HG02938 (cell line): Measurements from ENCODE around the gene RGP1.

Experiments
- ATAC-seq: cut with Tn5 transposase; IDR thresholded peaks from one replicate; pipeline ENCODE4 v1.9.1; 2021; ENCODE audit warnings: mild to moderate bottlenecking, moderate library complexity; ENCODE audit not compliant: unreplicated experiment

Gene RGP1

DNA sequence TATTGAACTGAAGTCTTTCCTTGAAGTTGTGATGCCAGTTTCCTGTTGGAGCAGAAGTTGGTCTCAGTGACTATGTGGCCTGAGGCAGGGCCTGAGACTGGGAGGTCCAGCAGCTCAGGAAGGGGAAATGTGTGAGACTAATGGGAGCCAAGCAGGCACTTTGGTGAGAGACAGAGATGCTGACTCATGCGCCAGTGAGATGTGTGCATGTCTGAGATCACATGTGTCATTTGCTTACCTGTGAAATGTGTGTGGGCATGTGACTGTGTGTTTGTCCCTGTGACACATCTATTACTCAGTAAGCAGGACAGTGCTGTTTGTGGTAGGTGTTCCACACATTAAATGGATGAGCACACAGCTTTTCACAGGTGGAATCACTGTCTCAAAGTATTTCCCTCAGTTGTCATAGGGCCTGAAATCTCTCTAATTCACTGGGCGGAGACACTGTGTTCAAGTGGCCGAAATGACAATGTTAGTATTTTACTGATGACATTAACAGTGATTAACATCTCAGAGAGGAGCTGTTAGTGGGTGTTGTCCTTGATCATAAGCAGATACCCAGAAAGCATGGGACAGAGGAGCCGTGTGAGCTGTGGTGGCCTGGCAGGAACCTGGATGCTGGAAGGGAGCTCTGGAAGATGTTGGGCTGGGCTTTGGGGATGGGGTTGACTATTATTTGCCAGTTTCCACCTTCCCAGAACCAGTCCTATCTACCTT lies 49.7 kb downstream of the RGP1 start:
- no peak for ATAC-seq

DNA sequence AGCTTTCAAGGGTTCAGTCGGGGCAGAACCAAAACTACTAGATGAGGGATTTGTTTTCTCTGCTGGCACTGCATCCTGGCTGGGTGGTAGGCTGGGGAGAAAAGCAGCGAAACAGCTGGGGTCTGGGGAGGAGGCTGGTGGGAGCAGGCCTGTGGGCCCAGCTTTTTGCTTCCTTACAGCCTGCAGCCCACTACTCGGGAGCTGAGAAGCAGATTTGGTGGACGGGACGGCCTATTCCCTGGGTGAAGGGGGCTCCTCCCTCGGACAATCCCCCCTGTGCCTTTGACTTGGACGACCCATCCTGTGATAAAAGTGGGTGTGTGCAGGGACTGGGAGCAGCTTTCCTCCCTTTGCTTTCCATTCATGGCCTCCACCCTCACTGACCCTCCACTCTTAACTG lies 51.4 kb downstream of the RGP1 start:
- no peak for ATAC-seq

DNA sequence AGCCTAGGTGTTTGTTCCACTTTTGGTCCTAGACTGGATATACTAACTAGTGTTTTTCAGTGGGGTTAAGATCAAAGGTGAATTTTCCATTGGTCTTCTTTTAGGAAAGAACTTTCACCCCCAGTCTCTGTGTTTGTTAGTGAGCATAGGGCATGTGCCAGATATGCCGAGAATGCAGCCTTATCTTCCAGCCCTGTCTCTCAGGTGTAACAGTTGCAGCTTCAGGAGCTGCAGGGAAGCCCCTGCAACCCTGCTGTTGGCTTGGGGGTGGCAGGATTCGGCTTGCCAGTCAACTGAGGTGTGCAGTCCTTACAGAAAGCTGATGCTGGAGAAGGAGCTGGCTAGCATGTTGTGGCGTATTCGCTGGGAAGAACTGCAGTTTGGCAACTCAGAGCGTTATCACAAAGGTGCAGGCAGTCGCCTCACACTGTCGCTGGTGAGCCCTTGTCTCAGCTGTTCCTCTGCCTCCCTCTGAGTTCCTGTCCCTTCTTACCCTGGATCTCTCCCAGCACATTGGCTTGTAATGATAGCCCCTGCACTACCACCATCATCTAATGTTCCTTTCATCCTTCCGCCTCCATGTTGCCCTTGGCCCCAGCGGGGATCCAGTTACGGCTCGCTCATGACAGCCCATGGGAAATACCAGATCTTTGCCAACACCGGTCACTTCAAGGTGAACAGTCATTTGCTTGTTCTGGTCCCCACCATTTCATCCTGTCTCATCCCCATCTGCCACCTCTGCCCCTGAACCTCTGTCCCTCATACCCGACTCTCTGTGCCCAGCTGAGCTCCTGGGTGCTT lies 52.4 kb downstream of the RGP1 start:
- ATAC-seq: no peak

DNA sequence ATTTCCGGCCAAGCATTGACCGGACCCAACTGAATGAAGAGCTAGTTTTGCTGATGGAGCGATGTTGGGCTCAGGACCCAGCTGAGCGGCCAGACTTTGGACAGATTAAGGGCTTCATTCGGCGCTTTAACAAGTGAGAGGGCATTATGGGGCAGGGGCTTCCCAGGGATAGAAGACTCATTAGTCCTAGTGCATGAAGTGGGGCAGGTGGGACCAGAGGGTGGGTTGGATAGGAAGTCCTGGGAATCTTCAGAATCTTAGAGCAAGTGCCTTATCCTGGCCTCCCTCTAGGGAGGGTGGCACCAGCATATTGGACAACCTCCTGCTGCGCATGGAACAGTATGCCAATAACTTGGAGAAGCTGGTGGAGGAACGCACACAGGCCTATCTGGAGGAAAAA lies 57.0 kb downstream of the RGP1 start:
- ATAC-seq: no peak
